GM19099 (cell line): Measurements from ENCODE around the gene OBSCN.

Source experiments
- POLR2A ChIP-seq: IDR thresholded peaks from 3 replicates; pipeline ENCODE4 v1.6.1; 2011; ENCODE audit warnings: low read depth; ENCODE audit not compliant: insufficient read length; ENCODE audit errors: extremely low read depth

Gene OBSCN

GRCh38 chr1:228348708-228349467 is 141.0 kb downstream of the OBSCN start:
- no peak for TF ChIP-seq POLR2A

DNA sequence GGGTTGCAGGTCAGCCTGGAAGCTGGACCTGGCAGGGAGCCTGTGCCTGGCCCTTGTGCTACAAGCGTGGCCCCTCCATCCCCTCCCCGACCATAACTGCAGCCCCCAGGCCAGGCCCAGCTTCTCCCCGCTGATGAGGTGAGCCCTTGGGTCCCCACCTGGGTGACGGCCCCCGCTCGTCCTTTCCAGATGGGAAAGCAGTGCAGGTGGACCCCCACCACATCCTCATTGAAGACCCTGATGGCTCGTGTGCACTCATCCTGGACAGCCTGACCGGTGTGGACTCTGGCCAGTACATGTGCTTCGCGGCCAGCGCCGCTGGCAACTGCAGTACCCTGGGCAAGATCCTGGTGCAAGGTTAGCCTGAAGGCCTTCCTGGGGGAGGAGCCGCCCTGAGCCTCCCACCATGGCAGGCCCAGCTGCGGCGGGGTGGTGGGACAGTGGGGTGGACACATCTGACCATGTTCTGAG is 141.9 kb downstream of the OBSCN start:
- TF ChIP-seq POLR2A = no peak

- no peak for TF ChIP-seq POLR2A
Observed at GRCh38 chr1:228350179-228350742, 142.4 kb downstream of the OBSCN start.

- no peak for TF ChIP-seq POLR2A
Observed at GRCh38 chr1:228350831-228351781, 143.3 kb downstream of the OBSCN start.

DNA sequence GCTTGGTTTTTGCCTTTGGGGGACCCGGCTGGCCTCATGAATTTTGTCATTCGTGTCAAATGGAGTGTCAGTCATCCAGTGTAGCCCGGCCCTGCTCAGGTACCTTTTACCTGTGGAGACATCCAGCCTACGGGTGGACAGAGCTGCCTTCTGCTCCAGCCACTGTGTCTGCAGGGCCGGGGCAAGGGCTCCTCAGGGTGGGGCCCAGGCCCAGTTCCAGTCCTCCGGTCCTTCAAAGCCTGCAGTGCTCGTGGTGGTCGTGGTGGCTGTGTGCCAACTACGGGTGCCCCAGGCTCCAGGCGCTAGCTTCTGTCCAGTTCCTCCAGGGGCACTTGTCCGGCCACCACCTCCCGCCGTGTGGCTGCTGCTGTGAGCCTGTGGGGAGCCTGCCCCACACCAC is 144.0 kb downstream of the OBSCN start:
- no peak for TF ChIP-seq POLR2A

GRCh38 chr1:228352677-228353481 is 145.0 kb downstream of the OBSCN start:
- TF ChIP-seq POLR2A = no peak

- no peak for TF ChIP-seq POLR2A
Observed at GRCh38 chr1:228353601-228354371, 145.9 kb downstream of the OBSCN start.

DNA sequence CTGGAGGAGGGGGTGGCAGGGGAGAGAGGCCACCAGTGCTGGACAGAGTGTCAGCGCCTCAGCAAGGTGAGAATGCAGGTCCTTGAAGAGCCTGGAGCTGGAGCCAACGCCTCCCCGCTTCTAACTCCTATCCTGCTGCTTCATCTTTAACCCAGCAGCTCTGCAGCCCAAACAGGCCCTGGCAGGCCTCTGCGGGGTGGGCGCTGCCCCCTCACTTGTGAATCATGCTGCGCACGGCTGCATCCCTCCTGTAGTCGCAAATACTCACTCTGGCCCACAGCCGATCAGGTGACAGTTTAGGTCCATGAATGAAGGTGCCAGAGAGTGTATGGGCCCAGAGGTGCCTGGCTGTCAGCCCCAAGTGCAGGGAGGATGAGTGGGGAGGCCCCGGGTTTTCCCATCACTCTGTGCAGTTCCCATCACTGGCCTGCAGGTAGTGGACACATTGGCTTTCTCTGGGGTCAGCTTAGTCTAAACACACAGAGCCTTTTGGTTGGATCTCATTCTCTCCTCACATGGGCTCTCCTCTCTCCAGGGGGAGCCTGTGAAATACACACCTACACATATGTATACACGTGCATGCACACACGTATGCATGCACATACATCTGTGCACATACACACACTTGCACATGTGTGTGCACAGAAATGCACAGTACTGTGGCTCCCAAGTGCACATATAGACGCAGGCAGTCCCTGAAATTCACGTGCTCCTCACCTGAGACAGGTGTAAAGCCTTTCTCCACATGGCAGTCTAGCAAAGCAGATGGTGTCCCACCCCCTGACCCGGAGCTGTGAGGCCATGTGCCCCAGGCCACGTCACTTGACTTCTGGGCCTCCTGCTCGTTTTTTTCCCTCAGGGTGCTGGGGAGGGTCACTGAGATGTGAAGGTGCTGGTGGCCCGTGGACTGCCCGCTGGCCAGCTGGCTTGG is 146.8 kb downstream of the OBSCN start:
- TF ChIP-seq POLR2A = no peak

GRCh38 chr1:228356897-228357680 is 149.2 kb downstream of the OBSCN start:
- no peak for TF ChIP-seq POLR2A

- no peak for TF ChIP-seq POLR2A
Observed at GRCh38 chr1:228358039-228358763, 150.4 kb downstream of the OBSCN start.

- TF ChIP-seq POLR2A = no peak
Observed at GRCh38 chr1:228358764-228359612, 151.1 kb downstream of the OBSCN start.
